Right lobe of liver (tissue), 6 donors: Measurements from ENCODE around the gene SBF2. TPM values are rescaled to one million over a fixed set of nuclear protein-coding genes. Genes with fewer than 3 reads are reported as not detected.
A peak's percentile ranks its signal among the peaks of the same experiment; 100 is the strongest.

Source experiments
- ATAC-seq, 4 donors: fragments of 200-7000 bp; cut with Tn5 transposase; one replicate each; pipeline ENCODE4 v1.9.1; 2020; ENCODE audit warnings: mild to moderate bottlenecking in 4 of 4, moderate library complexity in 4 of 4
- DNase-seq, 3 donors: peaks; one replicate each; pipeline ENCODE4 v3.0.0-alpha.2; 2020
- H3K27ac ChIP-seq, 3 donors: fragments of 200-600 bp; one replicate each; pipeline ENCODE4 v1.8.0; 2022
- H3K27me3 ChIP-seq, 2 donors: fragments of 200-600 bp; one replicate each; pipeline ENCODE4 v1.8.0; 2022
- H3K36me3 ChIP-seq, 4 donors: fragments of 200-600 bp; sonication (generic) in 1 of 4; one replicate each; pipeline versions ENCODE4 v1.5.1 to v1.8.0; 2017 to 2022; ENCODE audit warnings: control low read depth in 1 of 4
- H3K4me1 ChIP-seq, 4 donors: fragments of 200-600 bp; sonication (generic) in 1 of 4; one replicate each; pipeline versions ENCODE4 v1.5.1 to v1.8.0; 2017 to 2022; ENCODE audit warnings: control low read depth in 1 of 4
- H3K4me3 ChIP-seq, 3 donors: fragments of 200-600 bp; one replicate each; pipeline ENCODE4 v1.8.0; 2022
- H3K9me3 ChIP-seq, 4 donors: fragments of 200-600 bp; sonication (generic) in 1 of 4; one replicate each; pipeline versions ENCODE4 v1.5.1 to v1.8.0; 2017 to 2022; ENCODE audit warnings: control low read depth in 1 of 4
- POLR2A ChIP-seq: fragments of 450-650 bp; IDR thresholded peaks from one replicate; pipeline ENCODE4 v1.6.1; 2017; ENCODE audit warnings: antibody characterized with exemption, mild to moderate bottlenecking
- WGBS: methylation state at CpG from one replicate; pipeline ENCODE4 v1.1.6; 2018; ENCODE audit warnings: low coverage, low lambda C conversion rate; ENCODE audit not compliant: insufficient coverage; ENCODE audit errors: missing lambda C conversion rate; 5-methylcytosine and 5-hydroxymethylcytosine counted together
- intact Hi-C, 2 donors: fragments of 100-400 bp; cut with DNase I; formaldehyde crosslinking; loops; one replicate each; pipeline versions ENCODE4 v1.11.2 to v1.14.1; 2022
- total RNA-seq, 6 experiments: library from RNA; depleted of rRNA in 2 of 6; stranded (reverse); fragments of >200 nt in 2 of 6; fragmentation: NEBNext Ultra II Directional in 3 of 6; extraction: Animal tissue kit (Norgen Biotek cat#: 25700) in 3 of 6; gene quantifications; one replicate each; pipeline versions ENCODE4 v1.1.0 to v1.2.4, GENCODE V29; 2016 to 2023
- TF ChIP-seq, protein P1 (sequence below), 4 donors: fragments of 200-600 bp in 3 of 4; fragments of 450-650 bp in 1 of 4; IDR thresholded peaks; one replicate each; pipeline versions ENCODE4 v1.5.1 to v1.8.0; 2016 to 2022; ENCODE audit warnings: antibody characterized with exemption in 4 of 4, mild to moderate bottlenecking in 2 of 4
- donor health status: DM: no; HTN: yes; CAD: no.
- donor health status: DM: no; HTN: no; CAD: no.
- donor health status: DM: no; HTN: no; CAD: no.
- donor health status: DM: no; HTN: yes; CAD: no.
- donor health status: DM: no; HTN: yes; CAD: no.

SBF2 gene
- total RNA-seq, 6 experiments from 2014 or later: 13.7 to 28.4 (median 21.3) TPM

DNA sequence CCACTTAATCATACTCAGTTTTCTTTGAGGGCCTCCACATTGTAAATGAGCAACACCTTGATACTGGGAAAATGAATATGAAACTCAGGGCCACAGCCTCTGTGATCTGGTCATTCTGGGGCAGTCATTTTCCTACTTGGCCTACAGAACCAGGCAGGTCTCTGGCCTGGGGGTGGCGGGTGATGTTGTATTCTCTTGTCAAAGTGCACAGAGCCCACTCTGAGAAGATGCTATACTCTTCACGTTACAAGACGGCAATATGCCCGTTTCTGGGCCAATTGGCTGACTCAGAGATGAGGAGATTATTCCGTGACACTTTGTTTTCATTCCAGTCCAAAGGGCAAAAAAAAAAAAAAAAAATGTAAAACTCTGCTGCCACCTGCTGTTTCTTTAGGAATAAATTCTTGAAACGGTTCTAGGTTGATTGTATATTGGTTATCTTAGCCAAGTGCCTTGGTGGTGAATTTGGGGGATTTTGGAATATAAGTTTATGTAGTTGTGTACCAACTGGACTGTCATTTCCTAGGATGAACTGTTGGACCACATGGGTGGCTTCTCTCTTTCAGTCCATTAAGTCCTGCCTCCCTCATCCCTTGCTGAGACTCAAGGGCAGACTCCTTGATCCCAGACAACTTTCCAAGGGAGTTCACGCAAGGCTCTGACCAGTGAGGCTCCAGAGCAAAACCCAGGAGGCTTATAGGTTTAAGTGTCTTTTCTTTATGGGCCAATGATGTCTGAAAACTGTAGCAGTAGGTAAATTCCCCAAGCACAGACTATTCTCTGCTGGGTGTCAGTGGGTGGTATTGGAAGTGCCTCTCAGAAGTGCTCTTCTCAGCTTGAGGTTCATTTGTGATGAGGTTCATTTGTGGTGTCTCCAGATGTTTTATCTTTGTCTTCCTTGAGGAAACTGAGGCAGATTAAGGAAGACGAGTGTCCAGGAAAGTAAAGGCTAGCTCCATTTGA lies 29.1 kb upstream of the SBF2 start:
- TF ChIP-seq POLR2A: no peak
- TF ChIP-seq, protein P1, sequence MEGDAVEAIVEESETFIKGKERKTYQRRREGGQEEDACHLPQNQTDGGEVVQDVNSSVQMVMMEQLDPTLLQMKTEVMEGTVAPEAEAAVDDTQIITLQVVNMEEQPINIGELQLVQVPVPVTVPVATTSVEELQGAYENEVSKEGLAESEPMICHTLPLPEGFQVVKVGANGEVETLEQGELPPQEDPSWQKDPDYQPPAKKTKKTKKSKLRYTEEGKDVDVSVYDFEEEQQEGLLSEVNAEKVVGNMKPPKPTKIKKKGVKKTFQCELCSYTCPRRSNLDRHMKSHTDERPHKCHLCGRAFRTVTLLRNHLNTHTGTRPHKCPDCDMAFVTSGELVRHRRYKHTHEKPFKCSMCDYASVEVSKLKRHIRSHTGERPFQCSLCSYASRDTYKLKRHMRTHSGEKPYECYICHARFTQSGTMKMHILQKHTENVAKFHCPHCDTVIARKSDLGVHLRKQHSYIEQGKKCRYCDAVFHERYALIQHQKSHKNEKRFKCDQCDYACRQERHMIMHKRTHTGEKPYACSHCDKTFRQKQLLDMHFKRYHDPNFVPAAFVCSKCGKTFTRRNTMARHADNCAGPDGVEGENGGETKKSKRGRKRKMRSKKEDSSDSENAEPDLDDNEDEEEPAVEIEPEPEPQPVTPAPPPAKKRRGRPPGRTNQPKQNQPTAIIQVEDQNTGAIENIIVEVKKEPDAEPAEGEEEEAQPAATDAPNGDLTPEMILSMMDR (IDR thresholded peaks at IDR 0.05): peak; percentile 50 to 83 (median 57)
- Histone ChIP-seq H3K27ac (peak overlapping the region; percentile 14 to 93 (median 72)), H3K9me3 (no peaks in the 10 kb centered on the region), H3K4me3 (peak overlapping the region in 2 of 3 donors; percentile 22 to 37), H3K36me3 (no peaks in the 10 kb centered on the region), H3K27me3 (no peaks in the 10 kb centered on the region), H3K4me1 (peaks cover 0 to 50% (median 24%) of the 10 kb centered on the region in 4 donors)
- intact Hi-C loops: no loop called here
- DNase-seq: peak; percentile 28 to 65 (median 52)
- peak; percentile 53 to 58 (median 54) for ATAC-seq
- 19% methylated on average over 8 of the region's 8 CpGs for WGBS

DNA sequence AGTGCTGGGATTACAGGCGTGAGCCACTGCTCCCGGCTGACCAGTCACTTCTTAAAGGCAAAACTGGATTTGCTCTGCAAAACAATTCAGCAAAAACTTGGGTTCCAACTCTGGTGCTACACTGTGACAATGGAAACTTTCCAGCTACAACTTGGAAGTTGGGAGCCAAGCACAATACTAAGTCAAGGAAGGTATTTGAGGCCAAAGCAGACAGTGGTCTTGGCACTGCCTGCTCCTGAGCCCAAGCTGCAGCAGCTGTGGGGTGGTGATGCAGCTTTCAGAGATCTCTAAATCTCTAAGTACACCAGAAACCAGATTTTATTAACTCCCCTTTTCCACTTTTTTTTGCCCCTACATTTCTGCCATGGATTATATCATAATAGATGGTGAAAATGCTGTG lies 28.4 kb upstream of the SBF2 start:
- WGBS: 65% methylated on average over 2 of the region's 2 CpGs
- intact Hi-C loops: no loop called here

DNA sequence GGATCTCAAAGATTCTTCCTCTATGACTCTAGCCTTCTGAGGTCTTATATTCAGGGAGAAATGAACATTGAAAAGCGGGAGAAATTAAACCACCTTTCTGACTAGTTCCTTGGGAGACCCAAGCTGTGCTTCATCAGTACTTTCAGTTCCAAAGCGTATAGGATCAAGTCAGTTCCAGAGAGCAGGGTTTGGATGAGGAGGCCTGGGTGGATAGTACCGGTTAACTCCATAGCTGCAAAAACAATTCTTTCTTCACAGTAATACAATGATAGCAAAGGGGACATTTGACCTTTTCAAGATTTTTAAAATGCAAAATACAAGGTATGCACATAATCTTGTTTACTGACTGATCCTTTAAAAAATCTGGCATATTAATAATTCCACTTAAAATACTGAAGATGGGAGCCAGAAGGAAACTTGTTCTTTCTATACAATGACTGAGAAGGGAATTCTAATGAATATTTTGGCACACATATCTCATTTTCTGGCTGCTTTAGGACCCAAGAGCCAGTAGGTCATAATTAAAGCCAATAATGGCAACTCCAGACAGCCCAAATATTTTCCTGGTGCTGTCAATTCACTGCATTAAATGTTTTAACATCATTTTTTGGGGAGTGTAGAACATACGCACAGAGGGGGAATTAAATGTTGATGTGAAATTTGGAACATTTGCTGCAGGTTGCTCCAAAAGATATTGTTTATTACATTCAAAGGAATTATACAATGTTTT lies 26.9 kb upstream of the SBF2 start:
- no peak overlapping the region for H3K27ac ChIP-seq
- no peaks in the 10 kb centered on the region for H3K36me3 ChIP-seq
- H3K4me3 ChIP-seq: no peak overlapping the region
- ATAC-seq (no peak), DNase-seq (no peak)
- no peaks in the 10 kb centered on the region for H3K9me3 ChIP-seq
- 92% methylated on average over 4 of the region's 4 CpGs for WGBS
- intact Hi-C loops: no loop called here
- TF ChIP-seq, protein P1 (IDR thresholded peaks at IDR 0.05): no peak
- no peak for TF ChIP-seq POLR2A
- no peaks in the 10 kb centered on the region for H3K27me3 ChIP-seq
- H3K4me1 ChIP-seq: peaks cover 0 to 30% (median 13%) of the 10 kb centered on the region in 4 donors

More for the DNA sequence above, 28.4 kb upstream of the SBF2 start:
- no peaks in the 10 kb centered on the region for H3K9me3 ChIP-seq
- H3K4me3 ChIP-seq: peak overlapping the region in 1 of 3 donors; percentile 37
- no peaks in the 10 kb centered on the region for H3K36me3 ChIP-seq
- H3K4me1 ChIP-seq: peaks cover 0 to 43% (median 20%) of the 10 kb centered on the region in 4 donors
- DNase-seq: no peak
- H3K27me3 ChIP-seq: no peaks in the 10 kb centered on the region
- TF ChIP-seq POLR2A: no peak
- TF ChIP-seq, protein P1 (IDR thresholded peaks at IDR 0.05): no peak
- peak overlapping the region; percentile 14 to 93 (median 72) for H3K27ac ChIP-seq
- no peak for ATAC-seq

DNA sequence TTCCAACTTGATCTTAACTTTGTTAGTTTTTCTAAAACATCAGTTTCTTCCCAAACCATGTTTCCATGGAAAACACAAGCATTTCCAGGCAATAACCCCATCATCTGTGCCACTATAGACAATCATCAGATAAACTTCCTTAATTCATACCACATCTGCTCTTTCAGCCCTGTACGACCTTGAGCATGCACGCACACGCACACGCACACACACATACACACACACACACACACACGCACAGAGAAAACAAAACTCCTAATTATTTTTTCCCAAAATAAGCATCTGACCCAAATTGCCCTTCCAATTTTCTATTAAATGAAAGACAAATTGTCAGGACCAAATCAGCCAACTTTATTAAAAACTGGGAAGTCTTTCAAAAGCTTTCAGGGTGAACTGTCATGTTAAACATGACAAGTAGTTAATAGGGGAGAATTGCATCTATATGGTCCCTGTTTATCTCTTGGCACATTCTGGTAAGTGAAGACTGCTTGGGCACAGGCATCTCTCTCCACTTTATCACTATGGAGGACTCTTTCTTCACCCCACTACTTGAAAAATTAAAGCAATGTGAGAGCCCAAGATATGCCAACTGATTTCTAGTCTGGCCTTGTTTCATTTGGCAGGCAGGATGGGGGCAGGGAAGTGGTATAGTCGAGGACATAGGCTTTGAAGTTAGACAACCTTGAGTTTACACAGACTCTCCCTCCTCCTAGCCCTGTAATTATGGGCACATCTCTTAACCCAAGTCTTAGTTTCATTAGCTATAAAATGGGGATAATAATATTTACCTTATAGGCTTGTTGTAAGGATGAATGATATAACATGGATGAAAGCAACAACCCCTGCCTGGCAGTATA lies 25.9 kb upstream of the SBF2 start:
- H3K27ac ChIP-seq: no peak overlapping the region

More for the DNA sequence above, 25.9 kb upstream of the SBF2 start:
- TF ChIP-seq, protein P1 (IDR thresholded peaks at IDR 0.05): no peak
- no peak for TF ChIP-seq POLR2A
- Histone ChIP-seq H3K4me3 (no peak overlapping the region), H3K27me3 (no peaks in the 10 kb centered on the region), H3K36me3 (no peaks in the 10 kb centered on the region), H3K4me1 (peaks cover 0 to 20% (median 8%) of the 10 kb centered on the region in 4 donors), H3K9me3 (no peaks in the 10 kb centered on the region)
- DNase-seq: no peak
- intact Hi-C loops: no loop called here
- no peak for ATAC-seq
- WGBS: 63% methylated on average over 6 of the region's 6 CpGs
